Measurements from ENCODE around the gene SPINDOC.

SPINDOC gene

DNA sequence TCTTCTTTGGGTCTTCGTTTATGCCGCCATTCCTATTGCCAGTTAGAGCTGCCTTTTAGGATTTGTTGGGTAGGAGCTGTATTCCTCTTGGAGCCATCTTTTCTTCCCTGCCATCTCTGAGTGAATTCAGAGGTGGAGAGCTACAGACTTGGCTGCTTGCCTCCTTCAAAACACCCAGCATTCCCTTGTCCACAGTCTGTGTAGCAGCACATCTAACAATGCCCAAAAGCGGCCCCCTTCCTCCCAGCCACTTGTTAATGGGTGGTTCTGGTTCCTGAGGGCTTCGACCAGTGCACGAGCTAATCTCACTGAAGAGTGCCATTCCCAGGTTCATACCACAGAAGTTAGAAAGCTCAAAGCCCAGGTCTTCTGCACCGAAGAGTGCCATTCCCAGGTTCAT lies 63.4 kb downstream of the SPINDOC start:
- no peaks in the 10 kb centered on the region for H3K27me3 ChIP-seq (ENCODE audit: control insufficient read depth in 2 of 2, insufficient read depth in 2 of 2, low read length in 2 of 2)
- no peak overlapping the region for H3K4me3 ChIP-seq (ENCODE audit: low read length in 2 of 2)
- no peak overlapping the region for H3K27ac ChIP-seq (ENCODE audit: low read depth in 2 of 2, low read length in 2 of 2)
- H3K9ac ChIP-seq (ENCODE audit: low read depth in 1 of 2, low read length in 2 of 2) = no peak overlapping the region
- no peaks in the 10 kb centered on the region for H3K9me3 ChIP-seq (ENCODE audit: control insufficient read depth in 2 of 2, low read length in 2 of 2)
- H3K4me1 ChIP-seq (ENCODE audit: control insufficient read depth in 2 of 2, insufficient read depth in 2 of 2, low read length in 2 of 2) = peaks cover 33 to 36% of the 10 kb centered on the region in 2 donors
- H3K36me3 ChIP-seq (ENCODE audit: control insufficient read depth in 2 of 2, insufficient read depth in 2 of 2, low read length in 2 of 2) = peaks cover 5% of the 10 kb centered on the region in 2 donors

Measured in mucosa of rectum (tissue), 2 donors.